Naive thymus-derived CD4-positive, alpha-beta T cell (primary cell): ENCODE data around the gene CASKIN2. TPM values are rescaled to one million over a fixed set of nuclear protein-coding genes. Genes with fewer than 3 reads are reported as not detected.

Experiments used
- ATAC-seq: fragments of 150-1000 bp; cut with Tn5 transposase; 2 replicates; pipeline ENCODE4 v1.10.0; 2021; ENCODE audit warnings: mild to moderate bottlenecking, moderate library complexity
- CTCF ChIA-PET: fragments of 350-600 bp; sonication (Branson Sonifier 250); formaldehyde crosslinking; loops from one replicate; lab custom pipeline; 2021; ENCODE audit warnings: antibody characterized with exemption; lab: Charles Lee
- POLR2A ChIA-PET: fragments of 350-600 bp; sonication (Branson Sonifier 250); formaldehyde crosslinking; loops from one replicate; lab custom pipeline; 2021; ENCODE audit warnings: antibody characterized with exemption, inconsistent platforms; lab: Charles Lee
- DNase-seq, 9 donors: peaks; one replicate each; pipeline versions ENCODE4 v3.0.0 to v3.0.0-alpha.2; 2020 to 2022; ENCODE audit warnings: mixed read lengths in 1 of 9
- H3K27ac ChIP-seq: one replicate; pipeline ENCODE4 v1.7.0; 2013; ENCODE audit warnings: mild to moderate bottlenecking, low read depth, low read length, moderate library complexity
- H3K27me3 ChIP-seq, 2 donors: one replicate each; pipeline ENCODE4 v1.7.0; 2013; ENCODE audit warnings: low read length in 2 of 2, mild to moderate bottlenecking in 2 of 2, moderate library complexity in 2 of 2; ENCODE audit not compliant: control insufficient read depth in 2 of 2, insufficient read depth in 2 of 2
- H3K36me3 ChIP-seq, 3 experiments: 1 replicate in 2 of 3; 2 replicates in 1 of 3; pipeline ENCODE4 v1.7.0; 2013; ENCODE audit warnings: low read length in 3 of 3, mild to moderate bottlenecking in 3 of 3, moderate library complexity in 1 of 3; ENCODE audit not compliant: insufficient read depth in 3 of 3, control insufficient read depth in 2 of 3
- H3K4me1 ChIP-seq, 2 donors: one replicate each; pipeline ENCODE4 v1.7.0; 2013; ENCODE audit warnings: low read length in 2 of 2, mild to moderate bottlenecking in 2 of 2, moderate library complexity in 1 of 2; ENCODE audit not compliant: control insufficient read depth in 2 of 2, insufficient read depth in 2 of 2
- H3K4me3 ChIP-seq: 2 replicates; pipeline ENCODE4 v1.7.0; 2013; ENCODE audit warnings: mild to moderate bottlenecking, low read length
- H3K9me3 ChIP-seq, 3 experiments: 1 replicate in 2 of 3; 2 replicates in 1 of 3; pipeline ENCODE4 v1.7.0; 2013; ENCODE audit warnings: low read length in 3 of 3; ENCODE audit not compliant: control insufficient read depth in 2 of 3
- H3K27ac Mint-ChIP-seq, 9 donors: one replicate each; pipeline ENCODE4 v1.8.0; 2020 to 2022; ENCODE audit warnings: mixed read lengths in 9 of 9, mild to moderate bottlenecking in 8 of 9, moderate library complexity in 5 of 9, inconsistent platforms in 2 of 9
- H3K27me3 Mint-ChIP-seq, 5 donors: one replicate each; pipeline ENCODE4 v1.8.0; 2021 to 2022; ENCODE audit warnings: mixed read lengths in 5 of 5, mild to moderate bottlenecking in 1 of 5
- H3K36me3 Mint-ChIP-seq, 5 donors: one replicate each; pipeline ENCODE4 v1.8.0; 2020 to 2022; ENCODE audit warnings: mixed read lengths in 5 of 5, mild to moderate bottlenecking in 3 of 5, inconsistent platforms in 1 of 5
- H3K4me1 Mint-ChIP-seq, 7 donors: one replicate each; pipeline ENCODE4 v1.8.0; 2020 to 2022; ENCODE audit warnings: mixed read lengths in 7 of 7, mild to moderate bottlenecking in 3 of 7, inconsistent platforms in 1 of 7
- H3K4me3 Mint-ChIP-seq, 10 donors: one replicate each; pipeline ENCODE4 v1.8.0; 2020 to 2022; ENCODE audit warnings: mild to moderate bottlenecking in 10 of 10, mixed read lengths in 10 of 10, moderate library complexity in 6 of 10, inconsistent platforms in 2 of 10
- H3K9me3 Mint-ChIP-seq, 11 donors: one replicate each; pipeline ENCODE4 v1.8.0; 2020 to 2022; ENCODE audit warnings: mixed read lengths in 11 of 11, mild to moderate bottlenecking in 4 of 11, inconsistent platforms in 1 of 11, moderate library complexity in 1 of 11
- intact Hi-C, 2 donors: fragments of 100-400 bp; cut with micrococcal nuclease; formaldehyde crosslinking; loops; one replicate each; pipeline ENCODE4 v1.15.1; 2023
- polyA plus RNA-seq, 2 donors: library from polyadenylated mRNA; unstranded; fragments of 300-500 nt; fragmentation: Illumina TruSeq; gene quantifications; one replicate each; pipeline ENCODE4 v1.2.3, GENCODE V29; 2021
- total RNA-seq, 6 experiments: library from RNA in 5 of 6; stranded (reverse) in 5 of 6; gene quantifications; 1 replicate in 5 of 6; 2 replicates in 1 of 6; pipeline ENCODE4 v1.2.3 and lab custom pipeline; 2021 to 2026

CASKIN2 gene, protein sequence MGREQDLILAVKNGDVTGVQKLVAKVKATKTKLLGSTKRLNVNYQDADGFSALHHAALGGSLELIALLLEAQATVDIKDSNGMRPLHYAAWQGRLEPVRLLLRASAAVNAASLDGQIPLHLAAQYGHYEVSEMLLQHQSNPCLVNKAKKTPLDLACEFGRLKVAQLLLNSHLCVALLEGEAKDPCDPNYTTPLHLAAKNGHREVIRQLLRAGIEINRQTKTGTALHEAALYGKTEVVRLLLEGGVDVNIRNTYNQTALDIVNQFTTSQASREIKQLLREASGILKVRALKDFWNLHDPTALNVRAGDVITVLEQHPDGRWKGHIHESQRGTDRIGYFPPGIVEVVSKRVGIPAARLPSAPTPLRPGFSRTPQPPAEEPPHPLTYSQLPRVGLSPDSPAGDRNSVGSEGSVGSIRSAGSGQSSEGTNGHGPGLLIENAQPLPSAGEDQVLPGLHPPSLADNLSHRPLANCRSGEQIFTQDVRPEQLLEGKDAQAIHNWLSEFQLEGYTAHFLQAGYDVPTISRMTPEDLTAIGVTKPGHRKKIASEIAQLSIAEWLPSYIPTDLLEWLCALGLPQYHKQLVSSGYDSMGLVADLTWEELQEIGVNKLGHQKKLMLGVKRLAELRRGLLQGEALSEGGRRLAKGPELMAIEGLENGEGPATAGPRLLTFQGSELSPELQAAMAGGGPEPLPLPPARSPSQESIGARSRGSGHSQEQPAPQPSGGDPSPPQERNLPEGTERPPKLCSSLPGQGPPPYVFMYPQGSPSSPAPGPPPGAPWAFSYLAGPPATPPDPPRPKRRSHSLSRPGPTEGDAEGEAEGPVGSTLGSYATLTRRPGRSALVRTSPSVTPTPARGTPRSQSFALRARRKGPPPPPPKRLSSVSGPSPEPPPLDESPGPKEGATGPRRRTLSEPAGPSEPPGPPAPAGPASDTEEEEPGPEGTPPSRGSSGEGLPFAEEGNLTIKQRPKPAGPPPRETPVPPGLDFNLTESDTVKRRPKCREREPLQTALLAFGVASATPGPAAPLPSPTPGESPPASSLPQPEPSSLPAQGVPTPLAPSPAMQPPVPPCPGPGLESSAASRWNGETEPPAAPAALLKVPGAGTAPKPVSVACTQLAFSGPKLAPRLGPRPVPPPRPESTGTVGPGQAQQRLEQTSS (N-terminal part only)
- 1 to 10 TPM in 2 of 5 experiments, under 1 TPM in 3; 0.22 to 1.2 (median 0.92) TPM for total RNA-seq
- under 1 TPM in 1 of 2 donors, not detected in 1; 0.28 TPM for polyA plus RNA-seq
- 1.1 reads per million for total RNA-seq (lab: John Stamatoyannopoulos, UW)

- Mint-ChIP-seq H3K4me3 (peak within 1 kb of the TSS; percentile 69 to 85 (median 78)), H3K27ac (peak within 1 kb of the TSS in 4 of 9 donors; percentile 36 to 63 (median 47)), H3K27me3 (peaks cover 0 to 14% (median 0%) of the 10 kb centered on the region in 5 donors), H3K36me3 (peaks cover 0 to 20% (median 5%) of the 10 kb centered on the region in 5 donors), H3K9me3 (peaks cover 0 to 2% (median 0%) of the 10 kb centered on the region in 11 donors), H3K4me1 (peaks cover 18 to 28% (median 22%) of the 10 kb centered on the region in 7 donors)
- Histone ChIP-seq H3K27me3 (no peaks in the 10 kb centered on the region), H3K4me1 (peaks cover 23 to 25% of the 10 kb centered on the region in 2 donors), H3K9me3 (no peaks in the 10 kb centered on the region), H3K36me3 (peaks cover 8 to 18% (median 10%) of the 10 kb centered on the region in 3 experiments), H3K4me3 (peak within 1 kb of the TSS; percentile 97), H3K27ac (no peak within 1 kb of the TSS)
- DNase-seq (peak; percentile 57 to 88 (median 70)), ATAC-seq (peak; percentile 80)
- CTCF ChIA-PET = interaction anchor here (0.8 to 1.3 kb wide), 5 partner anchors 9 to 93 kb away, joined by 3 to 5 read pairs (median 4); partner anchors contain the start of gene LLGL2
- intact Hi-C loops = loop anchor here (1.0 to 5.0 kb wide), 10 partner anchors 10 to 269 kb away; partner anchors contain the start of genes GRB2 (in 2 of the 2), LLGL2 (in 2 of the 2), MIF4GD (in 2 of the 2) and SLC25A19 (in 2 of the 2)
- POLR2A ChIA-PET = interaction anchor here (0.6 to 1.9 kb wide), 8 partner anchors 9 to 427 kb away, joined by 3 to 19 read pairs (median 4); partner anchors contain the start of genes LLGL2 and TMEM94
Measured at GRCh38 chr17:75515496-75516254, at the start of gene CASKIN2. CASKIN2 (minus strand) TSS chr17:75515537; CDS start chr17:75513804, 1,733 bp downstream.

DNA sequence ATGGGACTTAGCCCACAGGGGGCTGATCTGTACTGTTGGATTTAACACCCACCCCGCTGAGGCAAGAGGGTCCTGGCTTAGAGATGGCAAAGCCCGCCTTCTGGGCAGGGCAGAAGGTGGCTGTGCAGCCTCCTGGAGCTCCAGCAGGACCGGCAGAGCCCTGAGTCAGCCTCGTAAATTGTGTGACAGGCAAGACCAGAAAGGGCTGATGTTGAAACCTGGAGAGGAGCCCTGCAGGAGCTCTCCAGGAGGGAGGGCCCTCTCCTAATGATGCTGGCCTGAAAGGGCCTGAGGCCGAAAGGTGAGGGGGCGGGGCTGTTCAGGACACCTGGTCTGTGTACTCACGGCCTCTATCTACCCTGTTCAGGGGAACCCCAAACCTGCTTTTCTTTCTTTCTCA is 49.7 kb upstream of the CASKIN2 start:
- ChIA-PET CTCF (no interaction called here), POLR2A (no interaction called here)
- no peaks in the 10 kb centered on the region for H3K27me3 Mint-ChIP-seq
- no peak overlapping the region for H3K27ac Mint-ChIP-seq
- no peak overlapping the region for H3K4me3 Mint-ChIP-seq
- Histone ChIP-seq H3K4me1 (no peaks in the 10 kb centered on the region), H3K27ac (no peak overlapping the region), H3K4me3 (no peak overlapping the region), H3K9me3 (no peaks in the 10 kb centered on the region), H3K27me3 (no peaks in the 10 kb centered on the region), H3K36me3 (peaks cover 0 to 53% (median 5%) of the 10 kb centered on the region in 3 experiments)
- H3K9me3 Mint-ChIP-seq = no peaks in the 10 kb centered on the region
- no peaks in the 10 kb centered on the region for H3K4me1 Mint-ChIP-seq
- intact Hi-C loops = no loop called here
- DNase-seq (no peak), ATAC-seq (no peak)
- peaks cover 0 to 29% (median 0%) of the 10 kb centered on the region in 5 donors for H3K36me3 Mint-ChIP-seq

DNA sequence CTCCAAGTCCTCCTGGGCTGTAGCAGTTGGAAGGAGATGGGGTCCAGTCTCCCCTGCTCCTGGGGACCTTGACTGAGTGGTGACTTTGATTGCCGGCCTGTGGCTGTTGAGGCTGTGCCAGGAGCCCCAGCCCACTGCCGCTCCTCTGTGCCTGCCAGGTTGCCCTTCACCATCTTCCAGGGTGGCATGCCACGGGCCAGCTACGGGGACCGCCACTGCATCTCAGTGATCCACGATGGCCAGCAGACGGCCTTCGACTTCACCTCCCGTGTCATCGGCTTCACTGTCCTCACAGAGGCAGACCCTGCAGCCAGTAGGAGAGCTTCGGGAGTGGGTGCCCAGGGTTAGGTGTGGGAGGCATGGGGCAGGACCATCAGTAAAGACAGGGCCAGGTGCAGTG is 48.9 kb upstream of the CASKIN2 start:
- CTCF ChIA-PET = no interaction called here

DNA sequence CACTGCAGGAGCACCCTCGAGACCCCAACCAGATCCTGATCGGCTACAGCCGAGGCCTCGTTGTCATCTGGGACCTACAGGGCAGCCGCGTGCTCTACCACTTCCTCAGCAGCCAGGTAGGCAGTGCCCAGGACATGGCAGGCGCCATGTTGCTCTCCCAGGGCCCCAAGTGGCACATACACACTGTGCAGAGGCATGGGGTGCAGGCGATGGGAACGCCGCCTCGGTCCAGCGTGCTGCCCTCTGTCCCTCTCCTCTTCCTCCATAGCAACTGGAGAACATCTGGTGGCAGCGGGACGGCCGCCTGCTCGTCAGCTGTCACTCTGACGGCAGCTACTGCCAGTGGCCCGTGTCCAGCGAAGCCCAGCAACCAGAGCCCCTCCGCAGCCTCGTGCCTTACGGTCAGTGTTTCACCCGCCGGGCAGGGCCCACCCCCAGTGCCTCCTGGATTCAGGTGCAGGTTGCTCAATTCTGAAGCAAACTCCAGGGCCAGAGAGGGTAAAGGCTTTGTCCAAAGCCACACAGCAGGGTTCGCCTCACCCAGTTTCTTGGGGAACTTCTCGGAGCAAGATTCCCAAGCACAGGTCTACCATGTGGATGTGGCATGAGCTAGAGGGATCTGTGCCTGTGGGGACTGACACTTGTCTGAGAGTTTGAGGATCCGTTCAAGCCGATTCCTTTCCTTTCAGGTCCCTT is 47.9 kb upstream of the CASKIN2 start:
- H3K9me3 ChIP-seq = no peaks in the 10 kb centered on the region
- no peaks in the 10 kb centered on the region for H3K27me3 ChIP-seq
- no peaks in the 10 kb centered on the region for H3K4me1 ChIP-seq
- no peaks in the 10 kb centered on the region for H3K27me3 Mint-ChIP-seq
- no peaks in the 10 kb centered on the region for H3K4me1 Mint-ChIP-seq
- no peaks in the 10 kb centered on the region for H3K9me3 Mint-ChIP-seq
- no peak overlapping the region for H3K4me3 ChIP-seq
- H3K36me3 ChIP-seq = peaks cover 0 to 55% (median 5%) of the 10 kb centered on the region in 3 experiments
- H3K27ac ChIP-seq = no peak overlapping the region
- no peak overlapping the region for H3K4me3 Mint-ChIP-seq
- H3K27ac Mint-ChIP-seq = no peak overlapping the region
- intact Hi-C loops = loop anchor here in 1 of 2 donors (2.0 kb wide), 1 partner anchor 58 kb away; no protein-coding TSS in a partner anchor
- ATAC-seq (no peak), DNase-seq (no peak)
- ChIA-PET POLR2A (no interaction called here), CTCF (interaction anchor here (0.8 kb wide), 1 partner anchor 415 kb away, joined by 3 read pairs; no protein-coding TSS in a partner anchor)
- peaks cover 0 to 29% (median 0%) of the 10 kb centered on the region in 5 donors for H3K36me3 Mint-ChIP-seq

More for the DNA sequence above, 48.9 kb upstream of the CASKIN2 start:
- no peaks in the 10 kb centered on the region for H3K4me1 Mint-ChIP-seq
- no peaks in the 10 kb centered on the region for H3K27me3 Mint-ChIP-seq
- DNase-seq = no peak
- no peak overlapping the region for H3K27ac ChIP-seq
- no peak for ATAC-seq
- H3K27me3 ChIP-seq = no peaks in the 10 kb centered on the region
- POLR2A ChIA-PET = no interaction called here
- no peaks in the 10 kb centered on the region for H3K9me3 Mint-ChIP-seq
- intact Hi-C loops = no loop called here
- H3K9me3 ChIP-seq = no peaks in the 10 kb centered on the region
- H3K4me3 ChIP-seq = no peak overlapping the region
- H3K36me3 ChIP-seq = peaks cover 0 to 55% (median 5%) of the 10 kb centered on the region in 3 experiments
- H3K4me3 Mint-ChIP-seq = no peak overlapping the region
- peaks cover 0 to 29% (median 0%) of the 10 kb centered on the region in 5 donors for H3K36me3 Mint-ChIP-seq
- H3K4me1 ChIP-seq = no peaks in the 10 kb centered on the region
- H3K27ac Mint-ChIP-seq = no peak overlapping the region

- no peak overlapping the region for H3K4me3 ChIP-seq
- CTCF ChIA-PET = no interaction called here
- intact Hi-C loops = loop anchor here in 1 of 2 donors (1.0 to 2.0 kb wide), 2 partner anchors 57 to 136 kb away; no protein-coding TSS in a partner anchor
- Mint-ChIP-seq H3K27me3 (no peaks in the 10 kb centered on the region), H3K4me1 (no peaks in the 10 kb centered on the region), H3K4me3 (no peak overlapping the region), H3K9me3 (no peaks in the 10 kb centered on the region), H3K27ac (no peak overlapping the region), H3K36me3 (peaks cover 0 to 29% (median 0%) of the 10 kb centered on the region in 5 donors)
- H3K27me3 ChIP-seq = no peaks in the 10 kb centered on the region
- POLR2A ChIA-PET = no interaction called here
- H3K4me1 ChIP-seq = no peaks in the 10 kb centered on the region
- H3K9me3 ChIP-seq = no peaks in the 10 kb centered on the region
- DNase-seq (no peak), ATAC-seq (no peak)
- peaks cover 0 to 58% (median 5%) of the 10 kb centered on the region in 3 experiments for H3K36me3 ChIP-seq
- no peak overlapping the region for H3K27ac ChIP-seq
Measured at GRCh38 chr17:75561927-75562603, 46.7 kb upstream of the CASKIN2 start.
